HG02623 (cell line): ENCODE data around the gene KANK4.
A peak's percentile ranks its signal among the peaks of the same experiment; 100 is the strongest.

ENCODE experiments used
- ATAC-seq: cut with Tn5 transposase; IDR thresholded peaks from one replicate; pipeline ENCODE4 v1.9.1; 2021; ENCODE audit warnings: moderate library complexity; ENCODE audit not compliant: unreplicated experiment

Gene KANK4

GRCh38 chr1:62318756-62319544 lies at the start of gene KANK4:
Gene KANK4, minus strand, starts transcription at chr1:62319434. Its CDS starts 37,870 bp downstream, at chr1:62281564.
- ATAC-seq = no peak

DNA sequence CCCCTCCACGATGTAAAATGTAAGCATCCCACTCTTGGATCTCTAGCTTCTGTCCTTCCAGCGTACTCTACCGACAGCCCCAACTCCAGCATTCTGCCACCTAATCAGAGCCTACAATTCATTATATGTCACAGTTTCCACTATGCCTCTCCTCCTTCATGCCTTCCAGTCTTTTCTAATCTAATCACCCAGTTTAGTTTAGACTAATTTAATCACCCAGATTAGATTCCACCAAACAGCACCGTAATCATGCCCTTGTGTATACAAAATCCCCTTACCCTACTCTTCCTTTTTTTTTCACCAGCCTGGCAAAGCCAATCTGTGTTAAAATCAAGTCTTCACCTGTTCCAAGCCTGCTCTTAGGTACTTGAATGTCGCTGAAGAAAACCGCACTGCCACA lies 49.8 kb upstream of the KANK4 start:
- ATAC-seq = no peak

GRCh38 chr1:62367005-62367557 lies 47.8 kb upstream of the KANK4 start:
- ATAC-seq = no peak

GRCh38 chr1:62364721-62365120 lies 45.5 kb upstream of the KANK4 start:
- no peak for ATAC-seq

DNA sequence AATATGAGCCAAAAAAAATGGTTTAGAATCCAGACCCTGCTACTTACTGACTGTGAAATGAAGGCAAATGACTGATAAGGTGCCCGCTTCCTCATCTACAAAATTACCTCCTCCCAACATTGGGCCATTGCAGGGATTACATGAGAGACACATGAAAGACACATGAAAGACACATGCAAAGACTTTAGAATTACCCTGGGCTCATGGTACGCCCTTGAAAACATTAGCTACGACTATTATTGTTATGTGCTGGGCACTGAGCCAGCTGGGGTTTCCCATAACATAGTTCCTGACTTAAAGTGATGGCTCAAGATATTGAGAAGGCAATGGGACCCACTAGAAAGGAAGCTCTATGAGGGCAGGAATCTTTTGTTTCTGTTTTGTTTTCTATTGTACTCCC lies 43.7 kb upstream of the KANK4 start:
- ATAC-seq = no peak

DNA sequence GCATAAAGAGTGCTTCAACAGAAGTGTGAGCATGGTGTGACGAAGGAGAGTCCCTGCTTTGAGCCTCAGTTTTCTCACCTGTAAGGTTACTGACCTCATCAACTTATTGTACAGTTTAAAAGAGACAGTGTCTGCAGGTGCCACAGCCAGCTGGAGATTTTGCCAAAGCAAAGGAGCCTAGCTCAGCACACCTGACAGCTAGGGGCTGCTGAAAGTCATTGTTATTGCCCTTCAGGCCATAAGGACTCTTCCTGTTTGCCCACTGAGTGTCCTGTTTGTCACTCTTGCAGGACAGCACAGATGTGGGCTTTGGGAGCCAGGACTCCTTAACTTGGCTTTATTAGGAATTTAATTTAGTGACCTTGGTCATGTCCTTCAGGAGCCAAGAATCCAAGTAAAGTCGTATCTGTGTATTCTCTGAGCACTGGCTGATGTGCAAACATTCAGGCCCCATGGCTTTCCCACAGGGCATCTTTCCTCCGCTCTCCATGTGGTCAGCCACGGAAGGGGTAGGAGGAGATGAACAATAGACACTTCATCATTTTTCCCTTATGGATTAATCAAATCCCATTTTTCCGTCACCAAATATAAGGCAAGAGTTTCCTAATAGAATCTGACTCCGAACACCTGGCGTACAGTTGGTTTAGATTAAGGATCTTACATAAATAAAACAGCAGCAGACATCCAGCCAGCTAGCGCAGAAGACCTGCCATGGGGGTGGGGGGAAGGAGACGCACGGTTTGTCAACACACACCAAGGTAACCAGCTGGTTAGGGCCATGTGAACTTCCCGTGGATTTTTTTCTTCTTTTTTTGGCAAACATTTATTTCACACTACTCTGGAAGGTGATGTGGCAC lies 43.1 kb upstream of the KANK4 start:
- ATAC-seq = no peak

DNA sequence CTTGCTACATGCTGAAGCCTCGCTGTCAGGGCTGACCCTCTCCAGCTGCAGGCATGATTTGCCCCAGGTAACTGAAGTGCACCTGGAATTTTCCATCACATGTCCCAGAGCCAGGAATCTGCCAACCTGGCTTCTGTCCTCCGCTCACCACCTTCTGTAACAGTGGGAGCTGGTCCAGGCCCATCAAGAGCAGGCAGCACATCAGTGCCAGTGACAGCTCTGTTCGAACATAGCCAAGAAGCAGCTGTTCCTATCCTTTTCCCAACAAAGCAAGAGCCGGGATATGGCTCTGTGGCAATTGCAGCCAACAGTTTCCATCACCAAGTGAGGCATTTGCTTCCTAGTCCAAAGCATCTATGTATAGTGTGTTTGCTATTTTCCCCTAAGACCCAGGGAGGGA lies 42.2 kb upstream of the KANK4 start:
- no peak for ATAC-seq

- ATAC-seq = no peak
Observed at GRCh38 chr1:62358665-62359373, 39.6 kb upstream of the KANK4 start.

DNA sequence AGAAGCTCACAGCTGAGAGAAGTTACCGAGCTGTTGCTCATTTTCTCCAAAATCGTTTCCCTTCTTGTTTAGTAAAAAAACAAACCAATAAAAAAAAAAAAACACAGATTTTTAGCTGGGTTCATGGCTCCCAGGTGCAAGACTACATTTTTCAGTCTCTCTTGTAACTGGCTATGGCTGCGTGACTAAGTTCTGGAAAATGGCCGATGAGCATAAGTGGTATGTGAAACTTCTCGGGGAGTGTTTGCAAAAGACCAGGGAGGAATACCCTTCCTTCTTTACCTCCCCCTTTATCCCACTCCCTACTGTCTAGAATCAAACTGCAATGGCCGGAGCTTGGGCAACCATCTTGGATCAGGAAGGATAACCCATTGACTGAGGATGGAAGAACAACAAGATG lies 38.7 kb upstream of the KANK4 start:
- ATAC-seq = no peak

DNA sequence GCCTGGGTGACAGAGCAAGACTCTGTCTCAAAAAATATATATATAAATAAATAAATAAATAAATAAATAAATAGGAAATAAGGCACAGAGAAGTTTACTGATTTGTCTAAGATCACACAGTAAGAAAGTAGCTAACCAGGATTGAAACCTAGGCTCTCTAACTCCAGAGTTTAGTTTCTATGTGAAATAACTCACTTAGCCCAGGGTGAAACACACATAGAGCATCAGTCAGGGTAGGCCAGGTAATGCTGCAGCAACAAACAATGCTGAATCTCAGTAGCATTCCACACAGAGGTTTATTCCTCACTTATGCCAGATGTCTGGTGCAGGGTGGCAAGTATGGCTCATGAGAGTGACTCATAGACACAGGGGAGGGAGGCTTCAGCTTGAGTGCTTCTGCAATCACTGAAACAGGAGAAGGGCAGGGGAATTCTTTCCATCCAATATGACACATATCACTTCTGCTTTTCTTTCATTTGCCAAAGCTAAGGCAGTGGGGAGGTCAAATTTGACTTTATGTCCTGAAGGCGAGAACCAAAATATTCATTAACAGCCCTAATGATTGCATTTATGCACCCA lies 37.1 kb upstream of the KANK4 start:
- peak; percentile 48 for ATAC-seq

DNA sequence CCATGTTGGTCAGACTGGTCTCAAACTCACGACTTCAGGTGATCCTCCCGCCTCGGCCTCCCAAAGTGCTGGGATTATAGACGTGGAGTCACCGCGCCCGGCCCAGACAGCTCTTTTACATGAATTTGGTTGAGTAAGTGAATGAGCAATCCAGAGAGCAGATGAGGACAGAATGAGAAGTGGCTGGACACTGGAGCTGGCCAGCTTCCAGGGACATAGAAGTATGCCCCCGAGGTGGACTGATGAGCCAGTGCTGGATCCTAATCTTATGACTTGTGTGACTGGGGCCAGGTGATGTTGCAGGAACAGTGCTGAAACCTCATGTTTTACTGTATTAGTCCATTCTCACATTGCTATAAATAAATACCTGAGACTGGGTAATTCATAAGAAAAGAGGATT lies 35.9 kb upstream of the KANK4 start:
- no peak for ATAC-seq

- ATAC-seq = no peak
Observed at GRCh38 chr1:62353853-62354252, 34.6 kb upstream of the KANK4 start.

GRCh38 chr1:62352387-62352786 lies 33.2 kb upstream of the KANK4 start:
- no peak for ATAC-seq

DNA sequence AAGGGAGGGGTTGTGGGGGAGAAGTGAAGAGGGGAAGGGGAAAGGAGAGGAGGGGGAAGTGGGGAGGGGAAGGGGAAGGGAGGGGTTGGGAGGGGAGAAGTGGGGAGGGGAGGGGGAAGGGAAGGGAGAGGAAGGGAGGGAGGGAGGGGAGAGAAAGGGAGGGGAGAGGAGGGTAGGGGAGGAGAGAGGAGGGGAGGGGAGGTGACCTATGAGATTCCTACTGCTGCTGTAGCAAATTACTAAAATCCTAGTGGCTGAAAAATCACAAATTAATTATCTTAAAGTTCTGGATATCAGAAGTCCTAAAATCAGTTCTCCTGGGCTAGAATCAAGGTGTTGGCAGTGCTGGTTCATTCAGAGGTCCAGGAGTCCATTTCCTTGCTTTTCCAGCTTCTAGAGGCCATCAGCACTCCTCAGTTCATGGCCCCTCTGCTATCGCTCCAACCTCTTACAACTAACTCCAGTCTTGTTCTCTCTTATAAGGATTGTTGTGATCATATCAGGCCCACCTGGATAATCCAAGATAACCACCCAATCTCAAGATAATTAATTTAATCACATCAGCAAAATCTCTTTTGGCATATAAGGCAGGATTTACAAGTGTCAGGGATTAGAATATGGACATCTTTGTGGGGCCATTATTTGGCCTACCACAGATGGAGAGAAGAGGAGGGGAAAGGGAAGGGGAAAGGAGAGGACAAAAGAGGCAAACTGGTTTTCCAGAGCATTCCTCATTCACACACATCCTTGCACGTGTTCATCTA lies 30.4 kb upstream of the KANK4 start:
- no peak for ATAC-seq

DNA sequence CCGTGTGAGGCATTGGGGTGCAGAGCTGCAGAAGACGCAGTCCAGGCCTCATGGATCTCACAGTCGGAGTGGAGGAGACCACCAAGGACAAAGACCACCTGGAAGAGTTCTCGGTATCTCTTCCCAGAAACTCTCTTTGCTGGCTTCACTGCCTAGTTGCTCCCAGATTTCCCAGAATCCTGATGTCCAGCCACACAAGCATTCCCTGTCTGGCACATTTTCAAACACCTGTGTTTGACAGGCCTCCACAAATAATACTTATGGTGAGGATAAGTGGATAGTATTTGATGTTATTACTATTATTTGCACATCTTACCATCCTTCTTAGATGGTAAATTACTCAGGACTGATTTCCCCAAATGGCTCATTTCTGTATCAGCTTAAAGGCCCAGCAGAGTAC lies 27.7 kb upstream of the KANK4 start:
- ATAC-seq = no peak

GRCh38 chr1:62343911-62344310 lies 24.7 kb upstream of the KANK4 start:
- no peak for ATAC-seq

DNA sequence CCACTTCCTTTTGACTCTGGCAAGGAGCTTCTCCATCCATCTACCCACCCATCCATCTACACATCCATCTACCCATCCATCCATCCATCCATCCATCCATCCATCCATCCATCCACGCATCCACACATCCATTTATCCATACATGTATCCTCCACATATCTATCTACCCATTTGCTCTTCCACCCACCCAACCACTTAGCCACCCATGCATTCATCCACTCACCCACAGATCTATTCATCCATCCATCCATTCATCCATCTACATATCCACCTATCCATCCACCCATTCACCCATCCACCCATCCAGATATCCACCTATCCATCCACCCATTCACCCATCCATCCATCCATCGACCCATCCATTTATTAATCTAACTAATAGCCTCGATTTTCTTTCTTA lies 23.0 kb upstream of the KANK4 start:
- ATAC-seq = no peak

GRCh38 chr1:62341615-62342014 lies 22.4 kb upstream of the KANK4 start:
- ATAC-seq = no peak

DNA sequence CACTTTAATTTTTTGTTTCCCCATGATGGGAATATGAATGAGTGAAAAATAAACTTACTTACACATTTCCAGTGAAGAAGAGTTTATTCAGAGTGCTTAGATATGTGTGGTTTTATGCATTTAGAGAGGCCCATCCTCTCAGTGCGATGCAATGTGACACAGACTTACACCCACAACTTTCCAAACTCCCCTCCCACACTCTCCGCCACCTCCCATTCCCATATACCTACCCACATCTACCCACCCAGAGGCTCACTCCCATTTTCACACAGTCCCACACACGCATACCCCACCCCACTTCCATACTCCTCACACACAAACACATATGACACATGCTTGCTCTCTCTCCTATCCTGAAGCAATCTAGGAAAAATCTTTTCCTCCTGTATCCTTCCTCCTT lies 21.9 kb upstream of the KANK4 start:
- no peak for ATAC-seq
